Body of pancreas (tissue), 4 donors: Measurements from ENCODE around the gene CSNK2A2.

Source experiments
- POLR2A ChIP-seq, 3 donors: fragments of 450-650 bp; IDR thresholded peaks; one replicate each; pipeline ENCODE4 v1.6.1; 2016; ENCODE audit warnings: antibody characterized with exemption in 3 of 3, mild to moderate bottlenecking in 2 of 3
- TF ChIP-seq, protein P1 (sequence below), 7 experiments: fragments of 450-650 bp in 4 of 7; fragments of 200-600 bp in 3 of 7; sonication (generic) in 3 of 7; IDR thresholded peaks; one replicate each; pipeline ENCODE4 v1.5.1; 2016 to 2019; ENCODE audit warnings: antibody characterized with exemption in 7 of 7

DNA sequence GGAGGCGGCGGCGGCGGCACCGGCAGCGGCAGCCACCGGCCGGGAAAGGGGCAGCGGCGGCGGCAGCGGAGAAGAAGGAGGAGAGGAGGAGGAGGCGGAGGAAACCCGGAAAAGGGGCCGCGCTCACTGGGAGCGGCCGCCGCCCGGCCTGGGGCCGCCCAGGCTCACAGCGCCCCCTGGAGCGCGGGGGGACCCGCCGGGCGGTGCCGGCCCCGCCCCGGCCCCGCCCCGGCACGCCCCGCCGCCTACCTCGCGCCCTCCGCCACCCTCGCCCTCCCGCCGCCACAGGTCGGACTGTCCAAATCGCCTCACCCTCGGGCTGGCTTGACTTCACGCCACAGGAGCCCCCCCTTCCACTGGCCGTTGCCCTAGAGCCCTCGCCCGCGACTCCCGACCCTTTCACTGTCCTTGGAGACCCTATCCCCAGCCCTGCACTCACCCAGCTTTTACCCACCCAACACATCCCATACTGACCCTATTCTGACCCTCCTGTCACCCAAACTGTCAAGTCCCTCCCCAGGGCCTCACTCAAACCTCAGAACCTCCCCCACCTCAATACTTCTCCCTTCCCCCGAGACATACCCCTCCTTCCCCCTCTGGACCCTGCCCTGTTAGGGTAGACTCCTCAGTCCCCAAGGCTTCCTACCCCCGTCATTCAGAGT, at the start of gene CSNK2A2:
- TF ChIP-seq, protein P1, sequence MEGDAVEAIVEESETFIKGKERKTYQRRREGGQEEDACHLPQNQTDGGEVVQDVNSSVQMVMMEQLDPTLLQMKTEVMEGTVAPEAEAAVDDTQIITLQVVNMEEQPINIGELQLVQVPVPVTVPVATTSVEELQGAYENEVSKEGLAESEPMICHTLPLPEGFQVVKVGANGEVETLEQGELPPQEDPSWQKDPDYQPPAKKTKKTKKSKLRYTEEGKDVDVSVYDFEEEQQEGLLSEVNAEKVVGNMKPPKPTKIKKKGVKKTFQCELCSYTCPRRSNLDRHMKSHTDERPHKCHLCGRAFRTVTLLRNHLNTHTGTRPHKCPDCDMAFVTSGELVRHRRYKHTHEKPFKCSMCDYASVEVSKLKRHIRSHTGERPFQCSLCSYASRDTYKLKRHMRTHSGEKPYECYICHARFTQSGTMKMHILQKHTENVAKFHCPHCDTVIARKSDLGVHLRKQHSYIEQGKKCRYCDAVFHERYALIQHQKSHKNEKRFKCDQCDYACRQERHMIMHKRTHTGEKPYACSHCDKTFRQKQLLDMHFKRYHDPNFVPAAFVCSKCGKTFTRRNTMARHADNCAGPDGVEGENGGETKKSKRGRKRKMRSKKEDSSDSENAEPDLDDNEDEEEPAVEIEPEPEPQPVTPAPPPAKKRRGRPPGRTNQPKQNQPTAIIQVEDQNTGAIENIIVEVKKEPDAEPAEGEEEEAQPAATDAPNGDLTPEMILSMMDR (IDR thresholded peaks at IDR 0.05), result peak in 6 of 7 experiments; percentile 10 to 79 (median 51)
- TF ChIP-seq POLR2A (IDR thresholded peaks at IDR 0.05), result peak in 1 of 3 donors; percentile 18
